ENCODE results near the gene TANGO2. TPM values are rescaled to one million over a fixed set of nuclear protein-coding genes. Genes with fewer than 3 reads are reported as not detected.
A peak's percentile ranks its signal among the peaks of the same experiment; 100 is the strongest.

The TANGO2 gene
- total and polyA plus RNA-seq, 9 donors: 11.0 to 17.5 (median 13.3) TPM

- no peak for TF ChIP-seq CTCF (IDR thresholded peaks at IDR 0.05)
- no peak for TF ChIP-seq POLR2A (IDR thresholded peaks at IDR 0.05)
- no peak for TF ChIP-seq EP300 (IDR thresholded peaks at IDR 0.05)
- WGBS, 3 donors: 80 to 88% (median 83%) methylated on average over 8 of the region's 8 CpGs
- no peaks in the 10 kb centered on the region for H3K27me3 ChIP-seq
- H3K9me3 ChIP-seq: no peaks in the 10 kb centered on the region
- DNase-seq: peak in 1 of 5 donors; percentile 16
- H3K36me3 ChIP-seq: no peaks in the 10 kb centered on the region
- no peaks in the 10 kb centered on the region for H3K4me1 ChIP-seq (ENCODE audit: insufficient read depth)
- no peak overlapping the region for H3K27ac ChIP-seq
- no peak overlapping the region for H3K4me3 ChIP-seq
- intact Hi-C loops (cut with DNase I): no loop called here
Measured at GRCh38 chr22:20101638-20102037, 80.7 kb downstream of the TANGO2 start.

GRCh38 chr22:20102203-20102780, 81.4 kb downstream of the TANGO2 start:
- Histone ChIP-seq H3K36me3 (no peaks in the 10 kb centered on the region), H3K4me1 (ENCODE audit: insufficient read depth) (no peaks in the 10 kb centered on the region), H3K4me3 (no peak overlapping the region), H3K27me3 (no peaks in the 10 kb centered on the region), H3K27ac (no peak overlapping the region), H3K9me3 (no peaks in the 10 kb centered on the region)
- WGBS, 3 donors: 87 to 90% (median 88%) methylated on average over 12 of the region's 12 CpGs
- DNase-seq: peak in 1 of 5 donors; percentile 4
- intact Hi-C loops (cut with DNase I): no loop called here
- TF ChIP-seq EP300 (IDR thresholded peaks at IDR 0.05) (no peak), CTCF (IDR thresholded peaks at IDR 0.05) (no peak), POLR2A (IDR thresholded peaks at IDR 0.05) (no peak)

GRCh38 chr22:20105456-20106204, 84.7 kb downstream of the TANGO2 start:
- no peak overlapping the region for H3K4me3 ChIP-seq
- WGBS, 3 donors: 85 to 96% (median 93%) methylated on average over 7 of the region's 7 CpGs
- no peak overlapping the region for H3K27ac ChIP-seq
- H3K27me3 ChIP-seq: no peaks in the 10 kb centered on the region
- no peak for TF ChIP-seq CTCF (IDR thresholded peaks at IDR 0.05)
- H3K36me3 ChIP-seq: peaks cover under 1% of the 10 kb centered on the region
- DNase-seq: no peak
- intact Hi-C loops (cut with DNase I): no loop called here
- H3K9me3 ChIP-seq: no peaks in the 10 kb centered on the region
- no peaks in the 10 kb centered on the region for H3K4me1 ChIP-seq (ENCODE audit: insufficient read depth)

GRCh38 chr22:20106205-20106848, 85.4 kb downstream of the TANGO2 start:
- H3K9me3 ChIP-seq: no peaks in the 10 kb centered on the region
- DNase-seq: no peak
- no peaks in the 10 kb centered on the region for H3K4me1 ChIP-seq (ENCODE audit: insufficient read depth)
- no peak overlapping the region for H3K27ac ChIP-seq
- no peak for TF ChIP-seq POLR2A (IDR thresholded peaks at IDR 0.05)
- TF ChIP-seq CTCF (IDR thresholded peaks at IDR 0.05): no peak
- TF ChIP-seq EP300 (IDR thresholded peaks at IDR 0.05): no peak
- intact Hi-C loops (cut with DNase I): no loop called here
- H3K36me3 ChIP-seq: peaks cover 4% of the 10 kb centered on the region
- WGBS, 3 donors: 84 to 88% (median 88%) methylated on average over 20 of the region's 20 CpGs
- no peak overlapping the region for H3K4me3 ChIP-seq
- no peaks in the 10 kb centered on the region for H3K27me3 ChIP-seq
